Smooth muscle cell (in vitro differentiated cells): ENCODE measurements around the gene GATA1. TPM values are rescaled to one million over a fixed set of nuclear protein-coding genes. Genes with fewer than 3 reads are reported as not detected.

Experiments used
- DNase-seq: peaks from one replicate; lab custom pipeline; 2025; ENCODE audit not compliant: unreplicated experiment; lab: John Stamatoyannopoulos, UW
- H2AFZ ChIP-seq: fragments of 200-600 bp; sonication (generic); 2 replicates; pipeline ENCODE4 v1.6.0; 2016; ENCODE audit warnings: antibody characterized with exemption, low read depth, mild to moderate bottlenecking
- H3F3A ChIP-seq: fragments of 200-600 bp; sonication (generic); 2 replicates; pipeline ENCODE4 v1.6.0; 2017; ENCODE audit warnings: antibody characterized with exemption, low read depth
- H3K27ac ChIP-seq: fragments of 200-600 bp; sonication (generic); 2 replicates; pipeline ENCODE4 v1.5.1; 2016; ENCODE audit warnings: low read depth, mild to moderate bottlenecking
- H3K27me3 ChIP-seq: fragments of 200-600 bp; sonication (generic); 2 replicates; pipeline ENCODE4 v1.6.1; 2016; ENCODE audit warnings: low read depth, mild to moderate bottlenecking
- H3K36me3 ChIP-seq: fragments of 200-600 bp; sonication (generic); 2 replicates; pipeline ENCODE4 v1.5.1; 2016; ENCODE audit warnings: low read depth
- H3K4me1 ChIP-seq: fragments of 200-600 bp; sonication (generic); 2 replicates; pipeline ENCODE4 v1.5.1; 2016; ENCODE audit warnings: low read depth
- H3K4me2 ChIP-seq: fragments of 200-600 bp; sonication (generic); 2 replicates; pipeline ENCODE4 v1.6.0; 2016; ENCODE audit warnings: mild to moderate bottlenecking
- H3K4me3 ChIP-seq: fragments of 200-600 bp; sonication (generic); 2 replicates; pipeline ENCODE4 v1.5.1; 2016; ENCODE audit warnings: mild to moderate bottlenecking
- H3K79me2 ChIP-seq: fragments of 200-600 bp; sonication (generic); 2 replicates; pipeline ENCODE4 v1.6.0; 2016; ENCODE audit warnings: low read depth, mild to moderate bottlenecking
- H3K9ac ChIP-seq: fragments of 200-600 bp; sonication (generic); 2 replicates; pipeline ENCODE4 v1.6.0; 2016; ENCODE audit warnings: low read depth
- H3K9me3 ChIP-seq: fragments of 200-600 bp; sonication (generic); replicated peaks from 2 replicates; pipeline ENCODE4 v1.5.1; 2016; ENCODE audit warnings: low read depth
- H4K20me1 ChIP-seq: fragments of 200-600 bp; sonication (generic); 2 replicates; pipeline ENCODE4 v1.6.0; 2016; ENCODE audit warnings: low read depth
- WGBS: methylation state at CpG from one replicate; pipeline ENCODE4 v1.1.7; 2016; ENCODE audit warnings: low lambda C conversion rate; 5-methylcytosine and 5-hydroxymethylcytosine counted together
- polyA plus RNA-seq: library from polyadenylated mRNA; unstranded; fragments of >200 nt; fragmentation: Nextera tagmentation; extraction: Ambion mirVana; gene quantifications from 2 replicates; pipeline ENCODE4 v1.2.1, GENCODE V29; 2016
- total RNA-seq: library from RNA; depleted of rRNA; stranded (reverse); fragments of >200 nt; gene quantifications from 2 replicates; pipeline ENCODE4 v1.2.3, GENCODE V29; 2014
- TF ChIP-seq, protein P1 (sequence below): fragments of 200-600 bp; sonication (generic); IDR thresholded peaks from 2 replicates; pipeline ENCODE4 v1.5.1; 2017; ENCODE audit warnings: borderline replicate concordance, mild to moderate bottlenecking, antibody characterized with exemption; ENCODE audit not compliant: insufficient read depth, poor library complexity, severe bottlenecking

The GATA1 gene
- total and polyA plus RNA-seq, 2 experiments from 2014 or later = not detected

GRCh38 chrX:48806081-48806480, 19.7 kb downstream of the GATA1 start:
- H3K36me3 ChIP-seq = no peaks in the 10 kb centered on the region
- no peak overlapping the region for H3K27ac ChIP-seq
- H3K4me2 ChIP-seq = no peak overlapping the region
- 91% methylated on average over 4 of the region's 4 CpGs for WGBS
- no peaks in the 10 kb centered on the region for H3K79me2 ChIP-seq
- H3K27me3 ChIP-seq = no peaks in the 10 kb centered on the region
- no peak overlapping the region for H3K4me3 ChIP-seq
- no peak overlapping the region for H3K9ac ChIP-seq
- no peak for DNase-seq
- TF ChIP-seq, protein P1, sequence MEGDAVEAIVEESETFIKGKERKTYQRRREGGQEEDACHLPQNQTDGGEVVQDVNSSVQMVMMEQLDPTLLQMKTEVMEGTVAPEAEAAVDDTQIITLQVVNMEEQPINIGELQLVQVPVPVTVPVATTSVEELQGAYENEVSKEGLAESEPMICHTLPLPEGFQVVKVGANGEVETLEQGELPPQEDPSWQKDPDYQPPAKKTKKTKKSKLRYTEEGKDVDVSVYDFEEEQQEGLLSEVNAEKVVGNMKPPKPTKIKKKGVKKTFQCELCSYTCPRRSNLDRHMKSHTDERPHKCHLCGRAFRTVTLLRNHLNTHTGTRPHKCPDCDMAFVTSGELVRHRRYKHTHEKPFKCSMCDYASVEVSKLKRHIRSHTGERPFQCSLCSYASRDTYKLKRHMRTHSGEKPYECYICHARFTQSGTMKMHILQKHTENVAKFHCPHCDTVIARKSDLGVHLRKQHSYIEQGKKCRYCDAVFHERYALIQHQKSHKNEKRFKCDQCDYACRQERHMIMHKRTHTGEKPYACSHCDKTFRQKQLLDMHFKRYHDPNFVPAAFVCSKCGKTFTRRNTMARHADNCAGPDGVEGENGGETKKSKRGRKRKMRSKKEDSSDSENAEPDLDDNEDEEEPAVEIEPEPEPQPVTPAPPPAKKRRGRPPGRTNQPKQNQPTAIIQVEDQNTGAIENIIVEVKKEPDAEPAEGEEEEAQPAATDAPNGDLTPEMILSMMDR = no peak
- H4K20me1 ChIP-seq = no peaks in the 10 kb centered on the region
- H2AFZ ChIP-seq = no peak overlapping the region
- H3F3A ChIP-seq = no peaks in the 10 kb centered on the region
- H3K9me3 ChIP-seq = no peaks in the 10 kb centered on the region
- H3K4me1 ChIP-seq = no peaks in the 10 kb centered on the region

- H3K79me2 ChIP-seq = no peaks in the 10 kb centered on the region
- H3K36me3 ChIP-seq = no peaks in the 10 kb centered on the region
- no peaks in the 10 kb centered on the region for H4K20me1 ChIP-seq
- H3K4me2 ChIP-seq = no peak overlapping the region
- H3K9ac ChIP-seq = no peak overlapping the region
- H2AFZ ChIP-seq = no peak overlapping the region
- H3F3A ChIP-seq = no peaks in the 10 kb centered on the region
- no peak overlapping the region for H3K4me3 ChIP-seq
- DNase-seq = no peak
- 89% methylated on average over 8 of the region's 8 CpGs for WGBS
- TF ChIP-seq, protein P1 = no peak
- no peak overlapping the region for H3K27ac ChIP-seq
- H3K4me1 ChIP-seq = no peaks in the 10 kb centered on the region
- no peaks in the 10 kb centered on the region for H3K9me3 ChIP-seq
- no peaks in the 10 kb centered on the region for H3K27me3 ChIP-seq
Measured at GRCh38 chrX:48813644-48814043, 27.3 kb downstream of the GATA1 start.

DNA sequence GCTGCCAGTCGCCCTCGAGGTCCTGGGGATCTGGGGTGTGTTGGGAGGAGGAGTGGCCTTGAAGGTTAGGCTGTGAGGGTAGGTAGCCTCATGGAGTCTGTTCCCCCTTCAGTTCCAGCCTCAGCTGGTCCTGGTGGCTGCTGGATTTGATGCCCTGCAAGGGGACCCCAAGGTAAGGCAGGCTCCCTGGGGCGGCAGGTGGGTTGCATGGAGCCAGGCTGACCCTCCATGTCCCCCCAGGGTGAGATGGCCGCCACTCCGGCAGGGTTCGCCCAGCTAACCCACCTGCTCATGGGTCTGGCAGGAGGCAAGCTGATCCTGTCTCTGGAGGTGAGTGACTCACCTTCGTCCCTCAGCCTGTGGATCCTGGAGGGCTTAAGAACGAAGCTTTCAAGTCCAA, 28.3 kb downstream of the GATA1 start:
- H3K4me2 ChIP-seq = no peak overlapping the region
- 84% methylated on average over 8 of the region's 8 CpGs for WGBS
- H3K9me3 ChIP-seq = no peaks in the 10 kb centered on the region
- H4K20me1 ChIP-seq = no peaks in the 10 kb centered on the region
- no peak overlapping the region for H3K4me3 ChIP-seq
- H3K27me3 ChIP-seq = no peaks in the 10 kb centered on the region
- H3K79me2 ChIP-seq = no peaks in the 10 kb centered on the region
- DNase-seq = no peak
- H3K27ac ChIP-seq = no peak overlapping the region
- no peaks in the 10 kb centered on the region for H3K36me3 ChIP-seq
- H3F3A ChIP-seq = no peaks in the 10 kb centered on the region
- no peaks in the 10 kb centered on the region for H3K4me1 ChIP-seq
- no peak overlapping the region for H2AFZ ChIP-seq
- H3K9ac ChIP-seq = no peak overlapping the region
- TF ChIP-seq, protein P1 = no peak

GRCh38 chrX:48815266-48815665, 28.9 kb downstream of the GATA1 start:
- Histone ChIP-seq H4K20me1 (no peaks in the 10 kb centered on the region), H3F3A (no peaks in the 10 kb centered on the region), H2AFZ (no peak overlapping the region), H3K9ac (no peak overlapping the region), H3K4me2 (no peak overlapping the region), H3K79me2 (no peaks in the 10 kb centered on the region), H3K27me3 (no peaks in the 10 kb centered on the region), H3K36me3 (no peaks in the 10 kb centered on the region), H3K27ac (no peak overlapping the region), H3K4me3 (no peak overlapping the region), H3K9me3 (no peaks in the 10 kb centered on the region), H3K4me1 (no peaks in the 10 kb centered on the region)
- no peak for DNase-seq
- TF ChIP-seq, protein P1 = no peak
- 90% methylated on average over 8 of the region's 8 CpGs for WGBS
